Type B pancreatic cell (in vitro differentiated cells): ENCODE results near the gene ZMYND8. TPM values are rescaled to one million over a fixed set of nuclear protein-coding genes. Genes with fewer than 3 reads are reported as not detected.

Source experiments
- DNase-seq: peaks from one replicate; pipeline ENCODE4 v3.0.0; 2021; ENCODE audit warnings: mixed read lengths; ENCODE audit not compliant: unreplicated experiment; ENCODE audit errors: extremely low spot score
- H3K27ac Mint-ChIP-seq: 2 replicates; pipeline ENCODE4 v1.8.0; 2021; ENCODE audit warnings: mild to moderate bottlenecking, mixed read lengths
- H3K27me3 Mint-ChIP-seq: 2 replicates; pipeline ENCODE4 v1.8.0; 2021; ENCODE audit warnings: mixed read lengths
- H3K36me3 Mint-ChIP-seq: 2 replicates; pipeline ENCODE4 v1.8.0; 2021; ENCODE audit warnings: mixed read lengths
- H3K4me1 Mint-ChIP-seq: one replicate; pipeline ENCODE4 v1.8.0; 2021; ENCODE audit warnings: mixed read lengths; ENCODE audit not compliant: unreplicated experiment
- H3K4me3 Mint-ChIP-seq: 2 replicates; pipeline ENCODE4 v1.8.0; 2021; ENCODE audit warnings: mild to moderate bottlenecking, mixed read lengths
- H3K9me3 Mint-ChIP-seq: 2 replicates; pipeline ENCODE4 v1.8.0; 2021; ENCODE audit warnings: mixed read lengths
- CTCF ChIP-seq: fragments of 200-600 bp; sonication (generic); conservative IDR thresholded peaks from 2 replicates; pipeline ENCODE4 v1.5.0; 2021; ENCODE audit warnings: antibody characterized with exemption, mild to moderate bottlenecking
- total RNA-seq: library from RNA; stranded (reverse); gene quantifications from 2 replicates; pipeline ENCODE4 v1.2.1, GENCODE V29; 2021; ENCODE audit warnings: low replicate concordance

Gene ZMYND8
- total RNA-seq, 1 donor from 2014 or later, result 58.9 TPM

GRCh38 chr20:47216819-47217410 is 139.6 kb downstream of the ZMYND8 start:
- Mint-ChIP-seq H3K9me3 (no peaks in the 10 kb centered on the region), H3K4me1 (no peaks in the 10 kb centered on the region), H3K4me3 (no peak overlapping the region), H3K36me3 (peaks cover 35% of the 10 kb centered on the region), H3K27me3 (no peaks in the 10 kb centered on the region), H3K27ac (peak overlapping the region; percentile 51)
- TF ChIP-seq CTCF, result no peak
- DNase-seq, result no peak

GRCh38 chr20:47215653-47216397 is 140.7 kb downstream of the ZMYND8 start:
- Mint-ChIP-seq H3K36me3 (peaks cover 31% of the 10 kb centered on the region), H3K4me3 (no peak overlapping the region), H3K9me3 (no peaks in the 10 kb centered on the region), H3K27ac (no peak overlapping the region), H3K4me1 (no peaks in the 10 kb centered on the region), H3K27me3 (no peaks in the 10 kb centered on the region)
- no peak for TF ChIP-seq CTCF
- DNase-seq, result no peak

- Mint-ChIP-seq H3K4me3 (no peak overlapping the region), H3K36me3 (peaks cover 27% of the 10 kb centered on the region), H3K27me3 (no peaks in the 10 kb centered on the region), H3K9me3 (no peaks in the 10 kb centered on the region), H3K27ac (no peak overlapping the region), H3K4me1 (no peaks in the 10 kb centered on the region)
- no peak for TF ChIP-seq CTCF
- no peak for DNase-seq
Measured at GRCh38 chr20:47213966-47214365, 142.5 kb downstream of the ZMYND8 start.

- no peaks in the 10 kb centered on the region for H3K27me3 Mint-ChIP-seq
- TF ChIP-seq CTCF, result no peak
- H3K4me1 Mint-ChIP-seq, result no peaks in the 10 kb centered on the region
- no peak overlapping the region for H3K27ac Mint-ChIP-seq
- DNase-seq, result no peak
- no peaks in the 10 kb centered on the region for H3K9me3 Mint-ChIP-seq
- H3K36me3 Mint-ChIP-seq, result peaks cover 21% of the 10 kb centered on the region
- no peak overlapping the region for H3K4me3 Mint-ChIP-seq
Measured at GRCh38 chr20:47212606-47213207, 143.8 kb downstream of the ZMYND8 start.

GRCh38 chr20:47211036-47211435 is 145.5 kb downstream of the ZMYND8 start:
- TF ChIP-seq CTCF, result no peak
- Mint-ChIP-seq H3K27me3 (no peaks in the 10 kb centered on the region), H3K4me3 (no peak overlapping the region), H3K9me3 (no peaks in the 10 kb centered on the region), H3K36me3 (peaks cover 19% of the 10 kb centered on the region), H3K4me1 (peaks cover 2% of the 10 kb centered on the region), H3K27ac (no peak overlapping the region)
- DNase-seq, result no peak
